ENCODE results near the gene SLC12A8. TPM values are rescaled to one million over a fixed set of nuclear protein-coding genes. Genes with fewer than 3 reads are reported as not detected.

The SLC12A8 gene
- total RNA-seq, 2 donors from 2014 or later = 0.53 to 1.5 TPM

- H3K4me3 Mint-ChIP-seq = peak overlapping the region; percentile 53
- ATAC-seq (replicated peaks) = peak; percentile 65
- peaks cover 15% of the 10 kb centered on the region for H3K4me1 Mint-ChIP-seq
- peaks cover 81% of the 10 kb centered on the region for H3K36me3 Mint-ChIP-seq (ENCODE audit: low read depth)
- no peaks in the 10 kb centered on the region for H3K27me3 Mint-ChIP-seq
- H3K27ac Mint-ChIP-seq = peak overlapping the region; percentile 83
- H3K9me3 Mint-ChIP-seq = no peaks in the 10 kb centered on the region
These were observed 19.9 kb upstream of the SLC12A8 start for GRCh38 chr3:125232401-125232800.

GRCh38 chr3:125231895-125232294 is 19.3 kb upstream of the SLC12A8 start:
- Mint-ChIP-seq H3K4me3 (peak overlapping the region; percentile 53), H3K27me3 (no peaks in the 10 kb centered on the region), H3K4me1 (peaks cover 15% of the 10 kb centered on the region), H3K9me3 (no peaks in the 10 kb centered on the region), H3K36me3 (ENCODE audit: low read depth) (peaks cover 81% of the 10 kb centered on the region), H3K27ac (peak overlapping the region; percentile 83)
- peak; percentile 86 for ATAC-seq (replicated peaks)

- Mint-ChIP-seq H3K36me3 (ENCODE audit: low read depth) (peaks cover 63% of the 10 kb centered on the region), H3K4me3 (no peak overlapping the region), H3K27ac (no peak overlapping the region), H3K9me3 (no peaks in the 10 kb centered on the region), H3K4me1 (peaks cover 15% of the 10 kb centered on the region), H3K27me3 (no peaks in the 10 kb centered on the region)
- ATAC-seq (replicated peaks) = no peak
These were observed 17.2 kb upstream of the SLC12A8 start for GRCh38 chr3:125229707-125230106.

GRCh38 chr3:125229168-125229567 is 16.6 kb upstream of the SLC12A8 start:
- peaks cover 61% of the 10 kb centered on the region for H3K36me3 Mint-ChIP-seq (ENCODE audit: low read depth)
- no peak overlapping the region for H3K4me3 Mint-ChIP-seq
- no peaks in the 10 kb centered on the region for H3K9me3 Mint-ChIP-seq
- H3K27me3 Mint-ChIP-seq = no peaks in the 10 kb centered on the region
- ATAC-seq (replicated peaks) = no peak
- H3K27ac Mint-ChIP-seq = no peak overlapping the region
- H3K4me1 Mint-ChIP-seq = peaks cover 15% of the 10 kb centered on the region

GRCh38 chr3:125221831-125222230 is 9.3 kb upstream of the SLC12A8 start:
- H3K4me1 Mint-ChIP-seq = peaks cover 4% of the 10 kb centered on the region
- no peak for ATAC-seq (replicated peaks)
- no peaks in the 10 kb centered on the region for H3K9me3 Mint-ChIP-seq
- H3K4me3 Mint-ChIP-seq = no peak overlapping the region
- H3K27ac Mint-ChIP-seq = no peak overlapping the region
- H3K27me3 Mint-ChIP-seq = no peaks in the 10 kb centered on the region
- H3K36me3 Mint-ChIP-seq (ENCODE audit: low read depth) = peaks cover under 1% of the 10 kb centered on the region

GRCh38 chr3:125220727-125221429 is 8.3 kb upstream of the SLC12A8 start:
- H3K27ac Mint-ChIP-seq = no peak overlapping the region
- peak; percentile 43 for ATAC-seq (replicated peaks)

GRCh38 chr3:125220183-125220582 is 7.6 kb upstream of the SLC12A8 start:
- no peaks in the 10 kb centered on the region for H3K9me3 Mint-ChIP-seq
- ATAC-seq (replicated peaks) = no peak

More at GRCh38 chr3:125220727-125221429, 8.3 kb upstream of the SLC12A8 start:
- Mint-ChIP-seq H3K4me1 (peaks cover 4% of the 10 kb centered on the region), H3K4me3 (no peak overlapping the region), H3K9me3 (no peaks in the 10 kb centered on the region), H3K27me3 (no peaks in the 10 kb centered on the region), H3K36me3 (ENCODE audit: low read depth) (no peaks in the 10 kb centered on the region)

GRCh38 chr3:125219261-125219701 is 6.7 kb upstream of the SLC12A8 start:
- Mint-ChIP-seq H3K9me3 (no peaks in the 10 kb centered on the region), H3K36me3 (ENCODE audit: low read depth) (no peaks in the 10 kb centered on the region), H3K4me3 (no peak overlapping the region), H3K4me1 (peaks cover 8% of the 10 kb centered on the region), H3K27me3 (no peaks in the 10 kb centered on the region), H3K27ac (no peak overlapping the region)
- ATAC-seq (replicated peaks) = no peak

More at GRCh38 chr3:125220183-125220582, 7.6 kb upstream of the SLC12A8 start:
- no peak overlapping the region for H3K27ac Mint-ChIP-seq
- no peaks in the 10 kb centered on the region for H3K27me3 Mint-ChIP-seq
- peaks cover 4% of the 10 kb centered on the region for H3K4me1 Mint-ChIP-seq
- no peaks in the 10 kb centered on the region for H3K36me3 Mint-ChIP-seq (ENCODE audit: low read depth)
- H3K4me3 Mint-ChIP-seq = no peak overlapping the region

- H3K27ac Mint-ChIP-seq = no peak overlapping the region
- H3K36me3 Mint-ChIP-seq (ENCODE audit: low read depth) = no peaks in the 10 kb centered on the region
- H3K4me1 Mint-ChIP-seq = peaks cover 10% of the 10 kb centered on the region
- ATAC-seq (replicated peaks) = peak; percentile 92
- H3K27me3 Mint-ChIP-seq = peaks cover 29% of the 10 kb centered on the region
- no peak overlapping the region for H3K4me3 Mint-ChIP-seq
- no peaks in the 10 kb centered on the region for H3K9me3 Mint-ChIP-seq
These were observed 2.2 kb upstream of the SLC12A8 start for GRCh38 chr3:125214738-125215137.

GRCh38 chr3:125213946-125214542 is 1.5 kb upstream of the SLC12A8 start:
- ATAC-seq (replicated peaks) = no peak
- Mint-ChIP-seq H3K4me3 (no peak overlapping the region), H3K27ac (no peak overlapping the region), H3K27me3 (peaks cover 35% of the 10 kb centered on the region), H3K4me1 (peaks cover 10% of the 10 kb centered on the region), H3K9me3 (no peaks in the 10 kb centered on the region), H3K36me3 (ENCODE audit: low read depth) (no peaks in the 10 kb centered on the region)

GRCh38 chr3:125213364-125213755 is 812 bp upstream of the SLC12A8 start:
- H3K4me3 Mint-ChIP-seq = no peak overlapping the region
- H3K4me1 Mint-ChIP-seq = peaks cover 10% of the 10 kb centered on the region
- no peaks in the 10 kb centered on the region for H3K9me3 Mint-ChIP-seq
- no peaks in the 10 kb centered on the region for H3K36me3 Mint-ChIP-seq (ENCODE audit: low read depth)
- no peak for ATAC-seq (replicated peaks)
- no peak overlapping the region for H3K27ac Mint-ChIP-seq
- H3K27me3 Mint-ChIP-seq = peaks cover 39% of the 10 kb centered on the region

GRCh38 chr3:125212091-125212508 is 448 bp downstream of the SLC12A8 start:
- ATAC-seq (replicated peaks) = no peak
- Mint-ChIP-seq H3K27me3 (peaks cover 47% of the 10 kb centered on the region), H3K4me3 (peak overlapping the region; percentile 44), H3K4me1 (peaks cover 10% of the 10 kb centered on the region), H3K9me3 (no peaks in the 10 kb centered on the region), H3K36me3 (ENCODE audit: low read depth) (no peaks in the 10 kb centered on the region), H3K27ac (peak overlapping the region; percentile 36)

- Mint-ChIP-seq H3K27me3 (peaks cover 48% of the 10 kb centered on the region), H3K9me3 (no peaks in the 10 kb centered on the region), H3K27ac (peak overlapping the region; percentile 36), H3K36me3 (ENCODE audit: low read depth) (no peaks in the 10 kb centered on the region), H3K4me3 (peak overlapping the region; percentile 44), H3K4me1 (peaks cover 10% of the 10 kb centered on the region)
- ATAC-seq (replicated peaks) = no peak
These were observed 941 bp downstream of the SLC12A8 start for GRCh38 chr3:125211523-125212090.

GRCh38 chr3:125207949-125208568 is 4.5 kb downstream of the SLC12A8 start:
- ATAC-seq (replicated peaks) = no peak
- H3K9me3 Mint-ChIP-seq = no peaks in the 10 kb centered on the region
- no peaks in the 10 kb centered on the region for H3K4me1 Mint-ChIP-seq
- no peak overlapping the region for H3K4me3 Mint-ChIP-seq
- H3K27me3 Mint-ChIP-seq = peaks cover 49% of the 10 kb centered on the region
- H3K36me3 Mint-ChIP-seq (ENCODE audit: low read depth) = no peaks in the 10 kb centered on the region
- no peak overlapping the region for H3K27ac Mint-ChIP-seq

All from activated T-helper 17 cell treated with anti-CD3 and anti-CD28 coated beads, Interleukin-2, amount 50 U/mL, for 72 hours (primary cell).